SU-DHL-6 (cell line): ENCODE data around the gene HHIPL2.

Experiments used
- EZH2phosphoT487 ChIP-seq: fragments of 200-600 bp; sonication (generic), shearing (Covaris generic); conservative IDR thresholded peaks from 2 replicates; pipeline ENCODE4 v1.6.1; 2018; ENCODE audit warnings: mild to moderate bottlenecking, antibody characterized with exemption, low read length, moderate library complexity, mixed read lengths
- TF ChIP-seq, protein P1 (sequence below): fragments of 200-600 bp; sonication (generic); IDR thresholded peaks from one replicate; pipeline ENCODE4 v1.5.1; 2017; ENCODE audit warnings: antibody characterized with exemption, mild to moderate bottlenecking, low read length, moderate library complexity; ENCODE audit not compliant: insufficient read depth, poor library complexity, severe bottlenecking

GRCh38 chr1:222525951-222526350 lies 22.0 kb downstream of the HHIPL2 start:
- TF ChIP-seq, protein P1, sequence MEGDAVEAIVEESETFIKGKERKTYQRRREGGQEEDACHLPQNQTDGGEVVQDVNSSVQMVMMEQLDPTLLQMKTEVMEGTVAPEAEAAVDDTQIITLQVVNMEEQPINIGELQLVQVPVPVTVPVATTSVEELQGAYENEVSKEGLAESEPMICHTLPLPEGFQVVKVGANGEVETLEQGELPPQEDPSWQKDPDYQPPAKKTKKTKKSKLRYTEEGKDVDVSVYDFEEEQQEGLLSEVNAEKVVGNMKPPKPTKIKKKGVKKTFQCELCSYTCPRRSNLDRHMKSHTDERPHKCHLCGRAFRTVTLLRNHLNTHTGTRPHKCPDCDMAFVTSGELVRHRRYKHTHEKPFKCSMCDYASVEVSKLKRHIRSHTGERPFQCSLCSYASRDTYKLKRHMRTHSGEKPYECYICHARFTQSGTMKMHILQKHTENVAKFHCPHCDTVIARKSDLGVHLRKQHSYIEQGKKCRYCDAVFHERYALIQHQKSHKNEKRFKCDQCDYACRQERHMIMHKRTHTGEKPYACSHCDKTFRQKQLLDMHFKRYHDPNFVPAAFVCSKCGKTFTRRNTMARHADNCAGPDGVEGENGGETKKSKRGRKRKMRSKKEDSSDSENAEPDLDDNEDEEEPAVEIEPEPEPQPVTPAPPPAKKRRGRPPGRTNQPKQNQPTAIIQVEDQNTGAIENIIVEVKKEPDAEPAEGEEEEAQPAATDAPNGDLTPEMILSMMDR: no peak
- TF ChIP-seq EZH2phosphoT487: no peak
